ENCODE data around the gene AHNAK. TPM values are rescaled to one million over a fixed set of nuclear protein-coding genes. Genes with fewer than 3 reads are reported as not detected.
A peak's percentile ranks its signal among the peaks of the same experiment; 100 is the strongest.

Gene AHNAK
- total and polyA plus RNA-seq, 8 donors = 37.4 to 693 (median 554) TPM

GRCh38 chr11:62401356-62401755, 145.2 kb downstream of the AHNAK start:
- intact Hi-C loops (cut with DNase I; ENCODE audit: low total_unique reads) = no loop called here
- H3K36me3 ChIP-seq = no peaks in the 10 kb centered on the region
- no peak for DNase-seq
- no peaks in the 10 kb centered on the region for H3K9me3 ChIP-seq
- no peak overlapping the region for H3K4me3 ChIP-seq
- TF ChIP-seq EP300 (IDR thresholded peaks at IDR 0.05) = no peak
- TF ChIP-seq POLR2A (IDR thresholded peaks at IDR 0.05) = no peak
- no peak for TF ChIP-seq CTCF (IDR thresholded peaks at IDR 0.05)
- no peak for TF ChIP-seq POLR2AphosphoS5 (IDR thresholded peaks at IDR 0.05)
- peaks cover 46 to 71% (median 58%) of the 10 kb centered on the region in 4 donors for H3K4me1 ChIP-seq
- no peaks in the 10 kb centered on the region for H3K27me3 ChIP-seq
- 86 to 95% (median 94%) methylated on average over 4 to 5 of the region's 5 CpGs for WGBS, 5 donors
- peak overlapping the region; percentile 0 to 88 (median 81) for H3K27ac ChIP-seq

GRCh38 chr11:62400760-62401159, 145.8 kb downstream of the AHNAK start:
- Histone ChIP-seq H3K4me1 (peaks cover 46 to 76% (median 59%) of the 10 kb centered on the region in 4 donors), H3K36me3 (no peaks in the 10 kb centered on the region), H3K27me3 (no peaks in the 10 kb centered on the region), H3K9me3 (no peaks in the 10 kb centered on the region), H3K27ac (peak overlapping the region in 4 of 5 donors; percentile 80 to 88 (median 82)), H3K4me3 (no peak overlapping the region)
- 6 to 26% (median 25%) methylated on average over 9 of the region's 9 CpGs for WGBS, 5 donors
- DNase-seq = peak; percentile 54 to 95
- intact Hi-C loops (cut with DNase I; ENCODE audit: low total_unique reads) = no loop called here
- TF ChIP-seq EP300 (IDR thresholded peaks at IDR 0.05) (peak; percentile 40), CTCF (IDR thresholded peaks at IDR 0.05) (no peak), POLR2A (IDR thresholded peaks at IDR 0.05) (no peak), POLR2AphosphoS5 (IDR thresholded peaks at IDR 0.05) (peak; percentile 15 to 66 (median 48))

GRCh38 chr11:62400281-62400680, 146.3 kb downstream of the AHNAK start:
- Histone ChIP-seq H3K4me1 (peaks cover 47 to 80% (median 63%) of the 10 kb centered on the region in 4 donors), H3K9me3 (no peaks in the 10 kb centered on the region), H3K27ac (peak overlapping the region in 4 of 5 donors; percentile 80 to 88 (median 82)), H3K4me3 (no peak overlapping the region), H3K36me3 (no peaks in the 10 kb centered on the region), H3K27me3 (no peaks in the 10 kb centered on the region)
- 55 to 74% (median 67%) methylated on average over 4 to 6 of the region's 6 CpGs for WGBS, 5 donors
- intact Hi-C loops (cut with DNase I; ENCODE audit: low total_unique reads) = no loop called here
- TF ChIP-seq POLR2AphosphoS5 (IDR thresholded peaks at IDR 0.05) (no peak), POLR2A (IDR thresholded peaks at IDR 0.05) (no peak), CTCF (IDR thresholded peaks at IDR 0.05) (no peak), EP300 (IDR thresholded peaks at IDR 0.05) (no peak)
- no peak for DNase-seq

- intact Hi-C loops (cut with DNase I; ENCODE audit: low total_unique reads) = loop anchor here (10.0 kb wide), 1 partner anchor 295 kb away; no protein-coding TSS in a partner anchor
- H3K9me3 ChIP-seq = no peaks in the 10 kb centered on the region
- H3K27me3 ChIP-seq = no peaks in the 10 kb centered on the region
- H3K4me3 ChIP-seq = no peak overlapping the region
- peaks cover 50 to 84% (median 67%) of the 10 kb centered on the region in 4 donors for H3K4me1 ChIP-seq
- TF ChIP-seq CTCF (IDR thresholded peaks at IDR 0.05) (no peak), POLR2AphosphoS5 (IDR thresholded peaks at IDR 0.05) (no peak), POLR2A (IDR thresholded peaks at IDR 0.05) (no peak), EP300 (IDR thresholded peaks at IDR 0.05) (no peak)
- WGBS, 5 donors = 37 to 63% (median 61%) methylated on average over 4 to 7 of the region's 7 CpGs
- DNase-seq = peak in 1 of 2 donors; percentile 88
- no peaks in the 10 kb centered on the region for H3K36me3 ChIP-seq
- H3K27ac ChIP-seq = peak overlapping the region; percentile 49 to 88 (median 81)
These were observed 146.7 kb downstream of the AHNAK start for GRCh38 chr11:62399878-62400266.

Data from stomach (tissue), 9 donors.